CD14-positive monocyte (primary cell): ENCODE measurements around the gene RHOBTB3. TPM values are rescaled to one million over a fixed set of nuclear protein-coding genes. Genes with fewer than 3 reads are reported as not detected.
"Not testable (repeated sequence)": the region's sequence is repeated elsewhere in the genome, so short reads cannot be mapped to it uniquely, and the experiment has no call there.

ENCODE experiments used
- DNase-seq, 3 donors: peaks; one replicate each; pipeline ENCODE4 v3.0.0-alpha.2; 2011 to 2022
- H2AFZ ChIP-seq: 2 replicates; pipeline ENCODE4 v1.6.0; 2012; ENCODE audit warnings: mild to moderate bottlenecking, low read depth, low read length, inconsistent platforms; ENCODE audit not compliant: insufficient read depth, poor library complexity, severe bottlenecking
- H3K27ac ChIP-seq, 2 donors: 1 replicate in 1 of 2; 2 replicates in 1 of 2; pipeline ENCODE4 v1.5.1; 2012 to 2013; ENCODE audit warnings: low read length in 2 of 2, control low read depth in 1 of 2, inconsistent platforms in 1 of 2, low read depth in 1 of 2, mild to moderate bottlenecking in 1 of 2
- H3K27me3 ChIP-seq, 2 donors: one replicate each; pipeline versions ENCODE4 v1.6.0 to v1.6.1; 2011 to 2013; ENCODE audit warnings: low read length in 2 of 2; ENCODE audit not compliant: control insufficient read depth in 2 of 2, insufficient read depth in 2 of 2
- H3K36me3 ChIP-seq, 2 donors: replicated peaks in 1 of 2; 1 replicate in 1 of 2; 2 replicates in 1 of 2; pipeline versions ENCODE4 v1.5.1 to v1.6.1; 2012 to 2013; ENCODE audit warnings: low read length in 2 of 2, control low read depth in 1 of 2, inconsistent platforms in 1 of 2, mild to moderate bottlenecking in 1 of 2; ENCODE audit not compliant: insufficient read depth in 2 of 2, control insufficient read depth in 1 of 2
- H3K4me1 ChIP-seq, 2 donors: 1 replicate in 1 of 2; 2 replicates in 1 of 2; pipeline versions ENCODE4 v1.5.1 to v1.6.1; 2012 to 2013; ENCODE audit warnings: low read length in 2 of 2, control low read depth in 1 of 2, inconsistent platforms in 1 of 2, mild to moderate bottlenecking in 1 of 2, moderate library complexity in 1 of 2; ENCODE audit not compliant: insufficient read depth in 2 of 2, control insufficient read depth in 1 of 2
- H3K4me2 ChIP-seq: replicated peaks from 2 replicates; pipeline ENCODE3; 2012; ENCODE audit warnings: low read length, moderate library complexity, mild to moderate bottlenecking; ENCODE audit not compliant: poor library complexity, severe bottlenecking; ENCODE audit errors: extremely low read depth
- H3K4me3 ChIP-seq, 3 experiments: fragments of 200-600 bp in 1 of 3; sonication (generic) in 1 of 3; replicated peaks in 1 of 3; 1 replicate in 2 of 3; 2 replicates in 1 of 3; pipeline ENCODE4 v1.5.1; 2011 to 2013; ENCODE audit warnings: low read length in 3 of 3, mild to moderate bottlenecking in 3 of 3, control low read depth in 2 of 3, low read depth in 2 of 3, inconsistent platforms in 1 of 3, moderate library complexity in 1 of 3
- H3K79me2 ChIP-seq: 2 replicates; pipeline ENCODE4 v1.6.0; 2012; ENCODE audit warnings: mild to moderate bottlenecking, control low read depth, inconsistent platforms, low read length, moderate library complexity; ENCODE audit not compliant: insufficient read depth
- H3K9ac ChIP-seq: 2 replicates; pipeline ENCODE4 v1.6.0; 2017; ENCODE audit warnings: low read length, mild to moderate bottlenecking; ENCODE audit not compliant: insufficient read depth, poor library complexity, severe bottlenecking
- H3K9me3 ChIP-seq, 2 donors: replicated peaks in 1 of 2; 1 replicate in 1 of 2; 2 replicates in 1 of 2; pipeline versions ENCODE4 v1.5.1 to v1.6.1; 2012 to 2013; ENCODE audit warnings: low read length in 2 of 2, control low read depth in 1 of 2; ENCODE audit not compliant: control insufficient read depth in 1 of 2, insufficient read depth in 1 of 2
- H4K20me1 ChIP-seq: 2 replicates; pipeline ENCODE4 v1.6.0; 2012; ENCODE audit warnings: mild to moderate bottlenecking, low read length, control low read depth, moderate library complexity; ENCODE audit not compliant: insufficient read depth
- H3K27ac Mint-ChIP-seq, 7 donors: one replicate each; pipeline ENCODE4 v1.8.0; 2020; ENCODE audit warnings: mild to moderate bottlenecking in 7 of 7, mixed read lengths in 7 of 7, moderate library complexity in 6 of 7, inconsistent platforms in 2 of 7
- H3K27me3 Mint-ChIP-seq, 3 donors: one replicate each; pipeline ENCODE4 v1.8.0; 2021 to 2022; ENCODE audit warnings: low read depth in 3 of 3, mild to moderate bottlenecking in 3 of 3, mixed read lengths in 3 of 3, moderate library complexity in 3 of 3, inconsistent platforms in 1 of 3
- H3K36me3 Mint-ChIP-seq, 2 donors: one replicate each; pipeline ENCODE4 v1.8.0; 2020; ENCODE audit warnings: mixed read lengths in 2 of 2, inconsistent platforms in 1 of 2, mild to moderate bottlenecking in 1 of 2
- H3K4me1 Mint-ChIP-seq: one replicate; pipeline ENCODE4 v1.8.0; 2020; ENCODE audit warnings: mild to moderate bottlenecking, mixed read lengths
- H3K4me3 Mint-ChIP-seq, 2 donors: one replicate each; pipeline ENCODE4 v1.8.0; 2020; ENCODE audit warnings: mild to moderate bottlenecking in 2 of 2, mixed read lengths in 2 of 2, moderate library complexity in 1 of 2
- H3K9me3 Mint-ChIP-seq, 7 donors: one replicate each; pipeline ENCODE4 v1.8.0; 2020 to 2022; ENCODE audit warnings: mixed read lengths in 7 of 7, mild to moderate bottlenecking in 6 of 7, moderate library complexity in 6 of 7, inconsistent platforms in 2 of 7
- WGBS: methylation state at CpG from one replicate; pipeline ENCODE4 v1.1.5; 2013; ENCODE audit warnings: missing lambda C conversion rate; ENCODE audit not compliant: insufficient coverage; 5-methylcytosine and 5-hydroxymethylcytosine counted together
- intact Hi-C, 2 donors: fragments of 100-400 bp; cut with micrococcal nuclease; formaldehyde crosslinking; loops; one replicate each; pipeline versions ENCODE4 v1.15.0 to v1.15.1; 2023
- polyA plus RNA-seq, 3 donors: library from polyadenylated mRNA; depleted of rRNA in 1 of 3; unstranded in 2 of 3; stranded (reverse) in 1 of 3; fragments of 300-500 nt in 2 of 3; fragments of >200 nt in 1 of 3; fragmentation: Illumina TruSeq in 2 of 3; gene quantifications; 1 replicate in 2 of 3; 2 replicates in 1 of 3; pipeline ENCODE4 v1.2.3, GENCODE V29; 2012 to 2021
- TF ChIP-seq, protein P1 (sequence below): fragments of 200-600 bp; IDR thresholded peaks from one replicate; pipeline ENCODE4 v1.8.0; 2022; ENCODE audit warnings: antibody characterized with exemption, mild to moderate bottlenecking

Gene RHOBTB3
- polyA plus RNA-seq, 3 donors = 0.41 to 1.5 (median 0.63) TPM

GRCh38 chr5:95711501-95712346 lies 19.4 kb upstream of the RHOBTB3 start:
- Mint-ChIP-seq H3K36me3 (peaks cover 0 to 1% of the 10 kb centered on the region in 2 donors), H3K27me3 (peaks cover 0 to 2% (median 0%) of the 10 kb centered on the region in 3 donors), H3K9me3 (peaks cover 4 to 13% (median 6%) of the 10 kb centered on the region in 7 donors), H3K4me1 (peaks cover 16% of the 10 kb centered on the region), H3K27ac (peak overlapping the region in 1 of 7 donors; percentile 8), H3K4me3 (no peak overlapping the region)
- TF ChIP-seq, protein P1, sequence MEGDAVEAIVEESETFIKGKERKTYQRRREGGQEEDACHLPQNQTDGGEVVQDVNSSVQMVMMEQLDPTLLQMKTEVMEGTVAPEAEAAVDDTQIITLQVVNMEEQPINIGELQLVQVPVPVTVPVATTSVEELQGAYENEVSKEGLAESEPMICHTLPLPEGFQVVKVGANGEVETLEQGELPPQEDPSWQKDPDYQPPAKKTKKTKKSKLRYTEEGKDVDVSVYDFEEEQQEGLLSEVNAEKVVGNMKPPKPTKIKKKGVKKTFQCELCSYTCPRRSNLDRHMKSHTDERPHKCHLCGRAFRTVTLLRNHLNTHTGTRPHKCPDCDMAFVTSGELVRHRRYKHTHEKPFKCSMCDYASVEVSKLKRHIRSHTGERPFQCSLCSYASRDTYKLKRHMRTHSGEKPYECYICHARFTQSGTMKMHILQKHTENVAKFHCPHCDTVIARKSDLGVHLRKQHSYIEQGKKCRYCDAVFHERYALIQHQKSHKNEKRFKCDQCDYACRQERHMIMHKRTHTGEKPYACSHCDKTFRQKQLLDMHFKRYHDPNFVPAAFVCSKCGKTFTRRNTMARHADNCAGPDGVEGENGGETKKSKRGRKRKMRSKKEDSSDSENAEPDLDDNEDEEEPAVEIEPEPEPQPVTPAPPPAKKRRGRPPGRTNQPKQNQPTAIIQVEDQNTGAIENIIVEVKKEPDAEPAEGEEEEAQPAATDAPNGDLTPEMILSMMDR = no peak
- H3K27ac ChIP-seq = no peak overlapping the region
- no peaks in the 10 kb centered on the region for H3K27me3 ChIP-seq
- H3K9me3 ChIP-seq = peaks cover 0 to 3% of the 10 kb centered on the region in 2 donors
- no peaks in the 10 kb centered on the region for H3K36me3 ChIP-seq
- 97% methylated on average over 16 of the region's 27 CpGs for WGBS
- DNase-seq = no peak
- H3K79me2 ChIP-seq = no peaks in the 10 kb centered on the region
- H3K4me3 ChIP-seq = no peak overlapping the region
- intact Hi-C loops = no loop called here
- peaks cover 6 to 11% of the 10 kb centered on the region in 2 donors for H3K4me1 ChIP-seq
- no peak overlapping the region for H2AFZ ChIP-seq
- no peak overlapping the region for H3K9ac ChIP-seq
- H3K4me2 ChIP-seq = no peak overlapping the region
- no peaks in the 10 kb centered on the region for H4K20me1 ChIP-seq

GRCh38 chr5:95712347-95712958 lies 18.7 kb upstream of the RHOBTB3 start:
- H3K4me3 Mint-ChIP-seq = no peak overlapping the region
- intact Hi-C loops = no loop called here
- H2AFZ ChIP-seq = no peak overlapping the region
- H3K79me2 ChIP-seq = no peaks in the 10 kb centered on the region
- H3K27ac ChIP-seq = no peak overlapping the region
- no peaks in the 10 kb centered on the region for H3K27me3 ChIP-seq
- DNase-seq = no peak
- no peak overlapping the region for H3K4me2 ChIP-seq
- TF ChIP-seq, protein P1 = no peak
- H3K27ac Mint-ChIP-seq = no peak overlapping the region
- peaks cover 4 to 11% (median 5%) of the 10 kb centered on the region in 7 donors for H3K9me3 Mint-ChIP-seq
- H3K36me3 ChIP-seq = no peaks in the 10 kb centered on the region
- no peak overlapping the region for H3K9ac ChIP-seq
- H3K4me1 Mint-ChIP-seq = peaks cover 16% of the 10 kb centered on the region
- H4K20me1 ChIP-seq = no peaks in the 10 kb centered on the region
- peaks cover 0 to 3% of the 10 kb centered on the region in 2 donors for H3K9me3 ChIP-seq
- peaks cover 6 to 11% of the 10 kb centered on the region in 2 donors for H3K4me1 ChIP-seq
- H3K27me3 Mint-ChIP-seq = peaks cover 0 to 2% (median 0%) of the 10 kb centered on the region in 3 donors
- 100% methylated on average over 1 of the region's 2 CpGs for WGBS
- H3K36me3 Mint-ChIP-seq = peaks cover 0 to 1% of the 10 kb centered on the region in 2 donors
- H3K4me3 ChIP-seq = no peak overlapping the region

DNA sequence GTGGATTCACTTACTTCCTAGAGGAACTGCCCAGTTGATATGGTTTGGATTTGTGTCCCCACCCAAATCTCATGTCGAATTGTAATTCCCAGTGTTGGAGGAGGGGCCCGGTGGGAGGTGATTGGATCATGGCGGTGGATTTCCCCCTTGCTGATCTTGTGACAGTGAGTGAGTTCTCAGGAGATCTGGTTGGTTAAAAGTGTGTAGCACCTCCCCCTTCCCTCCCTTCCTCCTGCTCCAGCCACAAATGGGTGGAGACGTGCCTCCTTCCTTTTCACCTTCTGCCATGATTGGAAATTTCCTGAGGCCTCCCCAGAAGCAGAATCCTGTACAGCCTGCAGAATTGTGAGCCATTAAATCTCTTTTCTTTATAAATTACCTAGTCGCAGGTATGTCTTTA lies 17.9 kb upstream of the RHOBTB3 start:
- H3K4me3 ChIP-seq, H3K27ac Mint-ChIP-seq, H3K4me2 ChIP-seq, H3K36me3 ChIP-seq, intact Hi-C loops, H3K27me3 ChIP-seq, H4K20me1 ChIP-seq, H3K4me3 Mint-ChIP-seq, H3K9ac ChIP-seq, H3K79me2 ChIP-seq, H3K9me3 ChIP-seq, H3K36me3 Mint-ChIP-seq, H3K27me3 Mint-ChIP-seq, DNase-seq, H2AFZ ChIP-seq, H3K27ac ChIP-seq: not testable (repeated sequence)
- WGBS = no CpG with 5 or more reads among the region's 5 CpGs
- H3K4me1 Mint-ChIP-seq = peaks cover 16% of the 10 kb centered on the region
- H3K4me1 ChIP-seq = peaks cover 7 to 13% of the 10 kb centered on the region in 2 donors
- H3K9me3 Mint-ChIP-seq = peaks cover 4 to 11% (median 5%) of the 10 kb centered on the region in 7 donors
